NCI-H2029 (cell line): ENCODE data around the gene ITGB7.
"Not testable (repeated sequence)": the region's sequence is repeated elsewhere in the genome, so short reads cannot be mapped to it uniquely, and the experiment has no call there.

ENCODE experiments used
- DNase-seq: peaks from one replicate; lab custom pipeline; 2025; lab: John Stamatoyannopoulos, UW

ITGB7 gene

DNA sequence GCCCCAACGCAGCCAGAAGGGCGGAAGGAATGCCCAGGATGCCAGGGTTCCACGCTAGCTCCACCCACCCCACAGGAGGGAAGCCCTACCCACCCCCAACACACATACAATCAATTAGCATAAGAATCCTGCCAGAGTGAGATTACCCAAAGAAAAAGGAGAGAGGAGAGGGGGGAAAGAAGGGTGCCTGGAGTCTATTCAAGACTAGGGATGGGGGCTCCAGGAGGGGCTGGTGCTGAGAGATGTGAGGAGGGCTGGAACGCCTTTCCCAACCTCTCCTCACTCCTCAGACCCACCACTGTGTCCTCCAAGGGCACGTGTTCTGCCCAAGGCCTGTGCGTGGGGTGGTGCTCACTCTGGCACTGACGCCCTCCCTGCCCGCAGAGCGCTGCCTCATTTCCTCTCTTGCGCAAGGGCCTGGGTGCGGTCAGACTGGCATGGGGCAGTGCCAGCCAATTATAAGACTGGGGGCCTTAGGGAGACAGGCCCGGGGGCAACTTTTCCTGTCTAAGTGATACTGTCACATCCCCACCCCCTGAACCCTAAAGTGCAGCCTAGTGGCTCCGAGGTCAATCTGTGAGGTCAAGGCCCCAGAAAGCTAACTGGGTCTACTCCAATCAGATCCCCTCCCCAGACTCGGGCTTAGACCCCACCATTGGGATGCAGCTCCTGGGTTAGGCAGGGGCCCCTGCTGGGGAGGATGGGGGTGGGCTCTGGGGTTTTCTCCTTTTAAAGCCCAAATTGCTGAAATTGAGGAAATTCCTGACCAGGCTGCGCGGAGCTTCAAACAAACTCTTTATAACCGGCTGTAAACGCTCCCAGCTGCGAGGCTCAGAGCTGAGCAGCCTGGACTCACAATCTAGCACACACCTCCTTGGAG lies 10.2 kb upstream of the ITGB7 start:
- no peak for DNase-seq

DNA sequence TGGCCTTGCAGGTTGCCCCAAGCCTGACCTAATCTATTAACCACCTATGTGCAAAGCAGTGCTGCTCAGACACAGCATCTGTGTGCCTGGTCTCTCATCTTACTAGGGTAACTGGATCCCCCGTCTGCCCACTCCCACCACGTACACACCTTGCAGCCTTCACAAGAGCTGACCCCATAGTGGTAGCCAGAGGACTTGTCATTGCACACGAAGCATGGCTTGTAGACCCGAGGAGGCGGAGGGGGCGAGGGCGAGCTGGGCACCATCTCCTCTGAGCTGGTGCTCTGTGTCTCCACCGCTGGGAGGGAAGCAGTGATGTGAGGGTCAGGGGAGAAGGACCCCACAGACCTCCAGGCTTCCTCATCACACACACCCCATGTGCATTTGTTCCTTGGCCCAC lies 8.4 kb upstream of the ITGB7 start:
- no peak for DNase-seq

DNA sequence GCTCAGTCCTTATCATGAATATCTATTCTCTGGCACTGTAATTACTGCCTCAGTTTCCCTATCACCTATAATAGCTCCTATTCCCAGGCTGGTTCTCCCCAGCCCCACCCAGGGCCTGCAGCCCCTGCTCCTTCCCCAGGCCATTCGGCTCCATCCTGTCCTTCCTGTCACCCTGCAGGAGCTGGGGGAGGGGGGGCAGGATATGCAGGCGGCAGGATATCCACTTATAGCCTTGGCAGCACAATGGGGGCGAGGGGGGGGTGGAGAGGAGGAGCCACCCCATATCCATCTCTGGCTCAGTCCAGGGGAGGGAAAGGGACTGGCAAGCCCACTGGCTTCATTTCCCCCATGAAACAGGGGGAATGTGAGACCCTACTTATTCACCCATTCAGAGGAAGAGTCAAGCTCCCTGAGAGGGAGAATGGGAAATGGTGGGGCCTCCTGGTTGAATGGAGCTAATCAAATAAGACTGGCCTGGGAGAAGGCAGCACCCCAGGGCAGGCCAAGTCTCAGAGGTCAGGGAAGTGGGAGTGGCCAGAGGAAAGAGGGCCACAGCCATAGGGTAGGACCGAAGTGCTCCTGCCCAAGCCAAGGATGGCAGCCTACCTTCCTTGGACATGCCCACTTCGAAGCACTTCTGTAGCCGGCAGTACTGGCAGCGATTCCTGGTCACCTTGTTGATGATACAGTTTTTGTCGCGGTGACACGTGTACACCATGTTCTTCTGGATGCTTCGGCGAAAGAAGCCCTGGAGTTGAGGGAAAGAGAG lies 7.8 kb upstream of the ITGB7 start:
- DNase-seq, result no peak

DNA sequence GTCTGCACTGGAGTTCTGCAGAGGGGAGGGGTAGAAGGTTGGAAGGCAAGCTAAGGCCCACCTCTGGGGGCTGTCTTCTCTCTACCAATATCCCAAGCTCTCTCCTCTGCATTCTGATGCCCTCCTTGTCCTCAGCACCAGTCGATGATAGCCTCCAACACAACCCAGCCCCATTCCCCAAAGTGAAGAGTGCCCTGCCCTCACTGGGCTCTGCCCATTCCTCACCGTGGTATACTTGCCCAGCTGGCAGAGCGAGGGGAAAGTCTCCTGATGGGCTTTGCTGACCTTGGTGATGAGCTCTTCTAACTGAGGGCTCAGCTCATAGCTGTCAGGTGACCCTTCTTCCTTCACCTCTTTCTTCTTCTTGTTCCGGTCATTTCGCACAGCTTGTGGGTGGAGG lies 7.2 kb upstream of the ITGB7 start:
- no peak for DNase-seq

DNA sequence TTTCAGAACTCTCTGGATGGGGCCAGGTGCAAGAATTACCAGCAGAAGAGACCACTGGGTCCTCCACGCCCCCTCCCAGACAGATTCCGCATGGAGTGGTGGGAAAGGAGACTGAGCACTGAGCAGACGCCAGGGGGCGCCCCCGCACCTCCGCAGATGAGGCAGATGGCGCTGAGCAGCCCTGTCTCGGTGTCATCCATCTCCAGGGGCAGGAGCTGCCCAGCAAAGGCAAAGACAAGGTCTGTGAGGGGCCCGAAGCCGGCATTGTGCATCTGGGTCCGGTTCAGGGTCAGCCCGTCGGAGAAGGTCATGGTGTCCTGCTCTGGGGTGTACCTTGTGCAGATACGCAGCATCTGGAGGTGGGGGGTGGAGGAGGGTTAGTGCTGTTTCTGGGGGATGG lies 6.3 kb upstream of the ITGB7 start:
- DNase-seq, result peak; percentile 67

- no peak for DNase-seq
Observed at GRCh38 chr12:53212931-53213330, 5.9 kb upstream of the ITGB7 start.

GRCh38 chr12:53211476-53212381 lies 4.7 kb upstream of the ITGB7 start:
- no peak for DNase-seq

- DNase-seq, result no peak
Observed at GRCh38 chr12:53210843-53211242, 3.8 kb upstream of the ITGB7 start.

GRCh38 chr12:53208877-53209463 lies 1.9 kb upstream of the ITGB7 start:
- no peak for DNase-seq

GRCh38 chr12:53208435-53208834 lies 1.4 kb upstream of the ITGB7 start:
- no peak for DNase-seq

DNA sequence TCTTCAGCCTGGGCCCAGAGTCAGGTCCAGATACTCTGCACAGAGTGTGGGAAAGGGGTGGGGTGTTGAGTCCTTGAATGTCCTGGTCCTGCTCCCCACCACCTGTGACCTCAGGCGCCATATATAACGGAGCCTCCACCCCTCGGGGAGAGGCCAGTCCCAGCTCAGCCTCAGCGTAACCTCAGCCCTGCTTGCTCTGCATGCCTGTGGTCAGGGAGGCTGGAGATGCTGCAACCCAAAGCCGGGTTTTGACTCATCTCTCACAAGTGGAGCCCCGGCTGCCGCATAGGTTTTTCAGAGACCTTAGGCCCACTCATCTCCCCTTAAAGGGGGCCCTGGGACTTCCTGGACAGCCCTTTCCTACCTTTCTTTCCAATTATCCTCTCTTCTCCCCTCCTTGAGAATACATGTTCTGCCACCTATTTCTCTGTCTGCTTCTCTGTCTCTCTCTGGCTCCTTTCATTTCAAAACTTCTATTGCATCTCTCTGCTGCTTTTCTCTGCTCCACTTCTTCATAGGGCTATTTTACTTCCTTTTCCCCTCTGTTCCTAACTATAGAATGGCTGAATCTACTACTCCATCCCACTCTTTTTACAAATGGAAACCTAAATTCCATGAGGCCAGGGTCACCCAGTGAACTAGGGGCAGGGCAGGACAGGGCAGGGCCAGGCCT lies 1.2 kb downstream of the ITGB7 start:
- no peak for DNase-seq

DNA sequence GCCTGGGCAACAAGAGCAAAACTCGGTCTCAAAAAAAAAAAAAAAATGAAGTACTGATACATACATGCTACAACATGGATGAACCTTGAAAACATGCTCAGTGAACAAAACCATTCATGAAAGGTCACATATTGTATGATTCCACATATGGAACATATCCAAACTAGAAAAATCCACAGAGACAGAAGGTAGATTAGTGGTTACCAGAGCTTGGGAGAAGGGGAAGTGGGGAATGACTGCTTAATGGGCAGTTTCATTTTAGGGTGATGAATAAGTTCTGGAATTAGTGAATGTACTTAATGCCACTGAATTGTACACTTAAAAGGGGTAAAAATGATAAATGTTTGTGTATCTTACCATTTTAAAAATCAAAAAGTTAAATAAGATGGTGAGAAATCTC lies 2.7 kb downstream of the ITGB7 start:
- no peak for DNase-seq

DNA sequence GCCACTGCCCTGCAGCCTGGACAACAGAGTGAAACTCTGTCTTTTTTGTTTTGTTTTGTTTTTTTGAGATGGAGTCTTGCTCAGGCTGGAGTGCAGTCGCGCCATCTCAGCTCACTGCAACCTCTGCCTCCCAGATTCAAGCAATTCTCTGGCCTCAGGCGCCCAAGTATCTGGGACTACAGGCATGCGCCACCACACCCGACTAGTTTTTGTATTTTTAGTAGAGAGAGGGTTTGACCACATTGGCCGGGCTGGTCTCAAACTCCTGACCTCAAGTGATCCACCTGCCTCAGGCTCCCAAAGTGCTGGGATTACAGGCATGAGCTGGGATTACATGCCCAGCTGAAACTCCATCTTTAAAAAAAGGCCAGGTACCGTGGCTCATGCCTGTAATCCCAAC lies 4.7 kb downstream of the ITGB7 start:
- not testable (repeated sequence) for DNase-seq

DNA sequence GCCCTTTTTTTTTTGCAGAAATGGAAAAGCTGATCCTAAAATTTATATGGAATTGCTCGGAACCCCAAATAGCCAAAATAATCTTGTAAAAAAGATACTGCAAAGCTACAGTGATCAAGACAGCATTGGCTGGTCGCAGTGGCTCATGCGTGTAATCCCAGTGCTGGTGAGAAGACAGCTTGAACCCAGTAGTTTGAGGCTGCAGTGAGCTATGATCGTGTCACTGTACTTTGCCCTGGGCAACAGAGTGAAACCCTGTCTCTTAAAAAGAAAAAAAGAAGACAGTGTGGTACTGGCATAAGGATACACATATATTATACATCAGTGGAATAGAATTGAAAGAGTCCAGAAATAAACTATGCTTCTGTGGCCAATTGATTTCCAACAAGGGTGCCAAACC lies 5.4 kb downstream of the ITGB7 start:
- no peak for DNase-seq

GRCh38 chr12:53201177-53201541 lies 5.9 kb downstream of the ITGB7 start:
- DNase-seq, result no peak

DNA sequence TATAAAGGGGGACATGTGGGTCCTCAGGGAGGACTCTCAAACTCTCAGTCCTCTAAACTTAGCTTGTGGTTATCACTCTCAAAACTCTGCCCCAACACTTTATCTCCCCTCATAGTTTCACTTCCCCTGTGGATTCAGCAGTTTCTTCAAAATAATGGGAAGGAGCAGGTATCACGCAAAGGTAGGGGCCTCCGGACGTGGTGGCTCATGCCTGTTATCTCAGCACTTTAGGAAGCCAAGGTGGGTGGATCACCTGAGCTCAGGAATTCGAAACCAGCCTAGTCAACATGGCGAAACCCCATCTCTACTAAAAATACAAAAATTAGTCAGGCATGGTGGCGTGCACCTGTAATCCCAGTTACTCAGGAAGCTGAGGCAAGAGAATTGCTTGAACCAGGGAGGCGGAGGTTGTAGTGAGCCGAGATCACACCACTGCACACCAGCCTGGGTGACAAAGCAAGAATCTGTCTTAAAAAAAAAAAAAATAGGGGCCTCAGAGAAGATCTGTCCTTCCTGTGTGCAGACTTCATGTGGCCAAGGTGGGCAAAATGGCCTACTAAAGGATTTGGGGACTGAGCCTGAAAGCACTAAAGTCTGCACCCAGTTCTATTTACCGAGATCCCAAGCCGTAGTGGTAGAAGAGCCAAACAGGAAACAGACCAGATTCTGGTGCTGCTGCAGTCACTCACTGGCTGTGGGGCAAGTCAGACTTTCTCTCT lies 6.4 kb downstream of the ITGB7 start:
- no peak for DNase-seq

GRCh38 chr12:53200107-53200457 lies 7.0 kb downstream of the ITGB7 start:
- no peak for DNase-seq

DNA sequence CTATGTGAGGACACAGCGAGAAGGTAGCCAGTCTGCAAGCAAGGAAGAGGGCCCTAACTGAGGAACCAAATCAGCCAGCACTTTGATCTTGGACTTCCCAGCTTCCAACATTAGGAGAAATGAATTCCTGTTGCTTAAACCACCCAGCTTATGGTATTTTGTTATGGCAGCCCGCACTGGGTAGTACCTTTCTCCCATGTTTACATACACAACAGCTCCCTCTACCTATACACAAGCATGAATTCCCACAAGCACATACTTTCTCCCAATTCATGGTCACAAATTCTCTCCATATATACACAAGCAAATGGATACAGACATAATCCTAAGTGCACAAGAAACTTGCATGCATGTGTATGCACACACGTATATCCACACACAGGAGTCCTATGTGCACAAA lies 7.4 kb downstream of the ITGB7 start:
- no peak for DNase-seq

DNA sequence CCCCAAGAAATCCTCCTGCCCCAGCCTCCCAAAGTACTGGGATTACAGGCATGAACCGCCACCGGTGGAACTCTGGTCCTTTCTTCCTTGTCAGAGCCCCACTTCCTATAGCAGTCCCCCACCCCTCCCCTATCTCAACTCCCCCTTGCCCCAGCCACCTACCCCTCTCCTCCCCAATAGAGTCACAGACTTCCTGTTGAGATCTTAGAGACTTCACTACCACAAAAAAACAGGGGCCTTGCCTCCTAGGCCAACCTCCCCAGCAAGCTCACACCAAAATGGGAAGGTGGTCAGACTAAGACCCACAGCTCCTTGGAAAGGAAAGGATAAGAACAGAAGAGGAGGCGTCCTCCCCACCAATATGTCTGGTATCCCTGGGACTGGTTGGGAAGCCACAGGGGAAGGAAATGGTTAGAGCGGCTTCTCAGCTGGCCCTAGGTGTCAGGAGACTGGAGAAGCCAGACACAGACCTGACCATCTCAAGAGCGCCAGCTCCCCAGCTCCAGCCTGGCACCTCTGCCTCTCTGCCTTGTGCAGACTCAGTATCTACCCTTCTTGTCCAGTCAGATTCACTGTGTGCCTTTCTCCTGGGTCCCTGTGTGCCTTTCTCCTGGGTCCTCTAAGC lies 8.5 kb downstream of the ITGB7 start:
- no peak for DNase-seq

GRCh38 chr12:53197011-53197640 lies 9.9 kb downstream of the ITGB7 start:
- DNase-seq, result peak; percentile 80
